H9 (cell line): Measurements from ENCODE around the gene IAH1. TPM values are rescaled to one million over a fixed set of nuclear protein-coding genes. Genes with fewer than 3 reads are reported as not detected.

Experiments
- DNase-seq: peaks from one replicate; pipeline ENCODE4 v3.0.0-alpha.2; 2017
- H2AFZ ChIP-seq: one replicate; pipeline ENCODE4 v1.6.1; 2013; ENCODE audit warnings: mild to moderate bottlenecking, low read length, control low read depth, moderate library complexity
- H2AK5ac ChIP-seq: 2 replicates; pipeline ENCODE4 v1.6.1; 2013; ENCODE audit warnings: low read length, control low read depth, mixed read lengths; ENCODE audit not compliant: insufficient read length
- H2BK120ac ChIP-seq: one replicate; pipeline ENCODE4 v1.6.1; 2013; ENCODE audit warnings: low read depth, mild to moderate bottlenecking, low read length, control low read depth, inconsistent platforms; ENCODE audit not compliant: poor library complexity, severe bottlenecking
- H2BK12ac ChIP-seq: 2 replicates; pipeline ENCODE4 v1.6.1; 2013; ENCODE audit warnings: low read length, control low read depth, mixed read lengths, low read depth; ENCODE audit not compliant: insufficient read length
- H2BK15ac ChIP-seq: 2 replicates; pipeline ENCODE4 v1.6.1; 2013; ENCODE audit warnings: low read depth, low read length, control low read depth
- H2BK20ac ChIP-seq: one replicate; pipeline ENCODE4 v1.6.1; 2013; ENCODE audit warnings: low read depth, mild to moderate bottlenecking, low read length, control low read depth, inconsistent platforms; ENCODE audit not compliant: poor library complexity, severe bottlenecking
- H2BK5ac ChIP-seq: 2 replicates; pipeline ENCODE4 v1.6.1; 2013; ENCODE audit warnings: low read length, control low read depth, mixed read lengths; ENCODE audit not compliant: insufficient read length
- H3K14ac ChIP-seq: 2 replicates; pipeline ENCODE4 v1.6.1; 2013; ENCODE audit warnings: low read length, control low read depth; ENCODE audit not compliant: insufficient read depth
- H3K18ac ChIP-seq: 2 replicates; pipeline ENCODE4 v1.6.1; 2013; ENCODE audit warnings: low read depth, mild to moderate bottlenecking, mixed read lengths, low read length, control low read depth; ENCODE audit not compliant: insufficient read length
- H3K23ac ChIP-seq: 2 replicates; pipeline ENCODE4 v1.6.1; 2013; ENCODE audit warnings: low read length, control low read depth, mixed read lengths, low read depth; ENCODE audit not compliant: insufficient read length
- H3K23me2 ChIP-seq: 2 replicates; pipeline ENCODE4 v1.6.1; 2013; ENCODE audit warnings: low read depth, mild to moderate bottlenecking, mixed read lengths, low read length, control low read depth; ENCODE audit not compliant: insufficient read length, poor library complexity, severe bottlenecking
- H3K27ac ChIP-seq: 2 replicates; pipeline ENCODE4 v1.5.1; 2013; ENCODE audit warnings: low read length, control low read depth, mixed read lengths, low read depth; ENCODE audit not compliant: insufficient read length
- H3K27me3 ChIP-seq: 2 replicates; pipeline ENCODE4 v1.6.1; 2013; ENCODE audit warnings: low read length, control low read depth, inconsistent platforms; ENCODE audit not compliant: insufficient read depth
- H3K4ac ChIP-seq: 2 replicates; pipeline ENCODE4 v1.6.1; 2013; ENCODE audit warnings: low read depth, mild to moderate bottlenecking, control low read depth, inconsistent platforms, low read length, moderate library complexity
- H3K4me1 ChIP-seq: 2 replicates; pipeline ENCODE4 v1.6.1; 2013; ENCODE audit warnings: low read length, control low read depth, inconsistent platforms; ENCODE audit not compliant: insufficient read depth
- H3K4me2 ChIP-seq: 2 replicates; pipeline ENCODE4 v1.6.1; 2013; ENCODE audit warnings: low read length, control low read depth, mixed read lengths; ENCODE audit not compliant: insufficient read length, insufficient read depth
- H3K56ac ChIP-seq: 2 replicates; pipeline ENCODE4 v1.6.1; 2013; ENCODE audit warnings: low read depth, mild to moderate bottlenecking, mixed read lengths, low read length, control low read depth; ENCODE audit not compliant: insufficient read length
- H3K79me1 ChIP-seq: 2 replicates; pipeline ENCODE4 v1.6.1; 2013; ENCODE audit warnings: low read depth, mild to moderate bottlenecking, moderate library complexity, low read length, control low read depth, inconsistent platforms; ENCODE audit not compliant: insufficient read depth, poor library complexity, severe bottlenecking
- H3K79me2 ChIP-seq: 2 replicates; pipeline ENCODE4 v1.6.1; 2013; ENCODE audit warnings: low read length, control low read depth, inconsistent platforms; ENCODE audit not compliant: insufficient read depth
- H3K9ac ChIP-seq: 2 replicates; pipeline ENCODE4 v1.6.1; 2013; ENCODE audit warnings: low read length, control low read depth, mixed read lengths; ENCODE audit not compliant: insufficient read length; ENCODE audit errors: extremely low read depth
- H3K9me3 ChIP-seq: one replicate; pipeline ENCODE4 v1.6.1; 2013; ENCODE audit warnings: low read depth, low read length, inconsistent platforms; ENCODE audit not compliant: control insufficient read depth
- H3T11ph ChIP-seq: one replicate; pipeline ENCODE4 v1.6.1; 2013; ENCODE audit warnings: mild to moderate bottlenecking, low read length, control low read depth, inconsistent platforms
- H4K20me1 ChIP-seq: one replicate; pipeline ENCODE4 v1.6.1; 2013; ENCODE audit not compliant: control insufficient read depth, insufficient read length, insufficient read depth
- H4K5ac ChIP-seq: 2 replicates; pipeline ENCODE4 v1.6.1; 2013; ENCODE audit warnings: low read depth, mild to moderate bottlenecking, mixed read lengths, low read length, control low read depth; ENCODE audit not compliant: insufficient read length
- H4K8ac ChIP-seq: replicated peaks from 2 replicates; pipeline ENCODE4 v1.6.1; 2013; ENCODE audit warnings: low read length, control low read depth, mixed read lengths, low read depth; ENCODE audit not compliant: insufficient read length
- H4K91ac ChIP-seq: 2 replicates; pipeline ENCODE4 v1.6.1; 2013; ENCODE audit warnings: low read depth, mild to moderate bottlenecking, moderate library complexity, mixed read lengths, low read length, control low read depth; ENCODE audit not compliant: insufficient read length
- H3K27ac Mint-ChIP-seq, 3 experiments: 2 replicates in 2 of 3; 3 replicates in 1 of 3; pipeline ENCODE4 v1.8.0; 2020 to 2021; ENCODE audit warnings: mixed read lengths in 3 of 3, mild to moderate bottlenecking in 1 of 3, moderate library complexity in 1 of 3
- H3K27me3 Mint-ChIP-seq: 2 replicates; pipeline ENCODE4 v1.8.0; 2021; ENCODE audit warnings: low read depth, mild to moderate bottlenecking, moderate library complexity, mixed read lengths
- H3K36me3 Mint-ChIP-seq, 3 experiments: 2 replicates in 2 of 3; 3 replicates in 1 of 3; pipeline ENCODE4 v1.8.0; 2020 to 2021; ENCODE audit warnings: low read depth in 3 of 3, mixed read lengths in 3 of 3; ENCODE audit not compliant: insufficient read depth in 1 of 3
- H3K4me1 Mint-ChIP-seq, 2 experiments: 2 replicates each; pipeline ENCODE4 v1.8.0; 2020; ENCODE audit warnings: mixed read lengths in 2 of 2
- H3K4me3 Mint-ChIP-seq, 2 experiments: 2 replicates in 1 of 2; 3 replicates in 1 of 2; pipeline ENCODE4 v1.8.0; 2020 to 2021; ENCODE audit warnings: mild to moderate bottlenecking in 2 of 2, mixed read lengths in 2 of 2, moderate library complexity in 1 of 2
- H3K9me3 Mint-ChIP-seq, 2 experiments: 2 replicates in 1 of 2; 3 replicates in 1 of 2; pipeline ENCODE4 v1.8.0; 2020; ENCODE audit warnings: mild to moderate bottlenecking in 2 of 2, mixed read lengths in 2 of 2, moderate library complexity in 1 of 2
- WGBS: extraction: QIAGEN DNeasy Blood & Tissue Kit; methylation state at CpG from one replicate; pipeline ENCODE4 v1.1.7; 2013; ENCODE audit warnings: missing lambda C conversion rate, low lambda C conversion rate, mixed read lengths; ENCODE audit not compliant: insufficient read length; ENCODE audit errors: extremely low coverage; 5-methylcytosine and 5-hydroxymethylcytosine counted together
- total RNA-seq: library from RNA; stranded (reverse); gene quantifications from 2 replicates; pipeline ENCODE4 v1.2.1, GENCODE V29; 2021
- TF ChIP-seq, protein P1 (sequence below): fragments of 200-600 bp; sonication (generic); conservative IDR thresholded peaks from 3 replicates; pipeline ENCODE4 v1.8.0; 2021; ENCODE audit warnings: antibody characterized with exemption, mild to moderate bottlenecking

The IAH1 gene
- total RNA-seq, 1 experiment from 2014 or later: 25.6 TPM

DNA sequence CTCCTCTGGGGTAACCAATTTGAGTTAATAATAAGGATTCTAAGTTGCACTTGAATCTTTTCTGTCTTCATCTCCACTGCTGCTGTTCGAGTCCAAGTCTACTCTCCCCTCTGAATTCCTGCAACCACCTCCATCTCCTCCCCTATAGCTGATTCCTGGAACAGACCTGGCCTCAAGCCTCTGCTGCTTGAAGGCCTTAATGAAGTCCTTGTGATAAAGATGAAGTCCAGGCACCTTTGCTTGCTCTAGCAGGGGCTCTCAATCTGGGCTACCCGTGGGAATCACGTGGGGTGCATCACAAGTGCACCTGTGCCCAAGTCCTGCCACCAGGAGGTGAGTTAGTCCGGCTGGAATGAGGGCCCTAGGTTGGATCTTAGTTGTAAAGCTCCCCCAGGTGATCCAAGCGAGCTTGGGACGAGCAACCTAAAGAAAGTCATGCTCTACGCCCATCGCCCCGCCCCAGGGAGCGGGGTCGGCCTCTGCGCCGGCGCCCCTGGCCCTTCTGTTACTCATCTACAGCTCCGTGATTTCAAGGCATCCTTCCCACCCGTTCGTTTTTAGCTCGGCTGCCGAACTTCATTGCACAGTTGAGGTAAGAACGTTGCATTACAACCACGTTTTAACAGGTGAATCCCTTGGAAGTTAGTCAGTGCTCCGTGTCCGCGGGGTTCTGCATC is 905 bp upstream of the IAH1 start:
- Histone ChIP-seq H4K8ac (no peak overlapping the region), H3K56ac (no peak overlapping the region), H2BK5ac (no peak overlapping the region), H3K9me3 (no peaks in the 10 kb centered on the region), H4K20me1 (no peaks in the 10 kb centered on the region), H2BK12ac (no peak overlapping the region), H2AK5ac (no peak overlapping the region), H2BK20ac (no peak overlapping the region), H4K5ac (no peak overlapping the region), H3T11ph (no peak overlapping the region), H4K91ac (no peak overlapping the region), H2BK120ac (no peak overlapping the region), H3K27me3 (no peaks in the 10 kb centered on the region), H2BK15ac (no peak overlapping the region), H3K79me1 (no peaks in the 10 kb centered on the region), H3K18ac (no peak overlapping the region), H3K4me2 (peak overlapping the region; percentile 20), H3K79me2 (no peaks in the 10 kb centered on the region), H2AFZ (no peak overlapping the region), H3K23me2 (peaks cover 9% of the 10 kb centered on the region), H3K9ac (no peak overlapping the region), H3K23ac (no peak overlapping the region), H3K4ac (no peak overlapping the region), H3K27ac (no peak overlapping the region), H3K14ac (no peak overlapping the region), H3K4me1 (no peaks in the 10 kb centered on the region)
- Mint-ChIP-seq H3K27me3 (peaks cover 4% of the 10 kb centered on the region), H3K27ac (peak overlapping the region in 1 of 3 experiments; percentile 5; a peak in 1 of 7 replicates), H3K36me3 (peaks cover 14 to 42% (median 41%) of the 10 kb centered on the region in 3 experiments; a peak in 6 of 7 replicates), H3K4me1 (peaks cover 14 to 16% of the 10 kb centered on the region in 2 experiments), H3K9me3 (peaks cover 3 to 9% of the 10 kb centered on the region in 2 experiments; a peak in 3 of 5 replicates), H3K4me3 (peak overlapping the region; percentile 59 to 68; a peak in 4 of 5 replicates)
- TF ChIP-seq, protein P1, sequence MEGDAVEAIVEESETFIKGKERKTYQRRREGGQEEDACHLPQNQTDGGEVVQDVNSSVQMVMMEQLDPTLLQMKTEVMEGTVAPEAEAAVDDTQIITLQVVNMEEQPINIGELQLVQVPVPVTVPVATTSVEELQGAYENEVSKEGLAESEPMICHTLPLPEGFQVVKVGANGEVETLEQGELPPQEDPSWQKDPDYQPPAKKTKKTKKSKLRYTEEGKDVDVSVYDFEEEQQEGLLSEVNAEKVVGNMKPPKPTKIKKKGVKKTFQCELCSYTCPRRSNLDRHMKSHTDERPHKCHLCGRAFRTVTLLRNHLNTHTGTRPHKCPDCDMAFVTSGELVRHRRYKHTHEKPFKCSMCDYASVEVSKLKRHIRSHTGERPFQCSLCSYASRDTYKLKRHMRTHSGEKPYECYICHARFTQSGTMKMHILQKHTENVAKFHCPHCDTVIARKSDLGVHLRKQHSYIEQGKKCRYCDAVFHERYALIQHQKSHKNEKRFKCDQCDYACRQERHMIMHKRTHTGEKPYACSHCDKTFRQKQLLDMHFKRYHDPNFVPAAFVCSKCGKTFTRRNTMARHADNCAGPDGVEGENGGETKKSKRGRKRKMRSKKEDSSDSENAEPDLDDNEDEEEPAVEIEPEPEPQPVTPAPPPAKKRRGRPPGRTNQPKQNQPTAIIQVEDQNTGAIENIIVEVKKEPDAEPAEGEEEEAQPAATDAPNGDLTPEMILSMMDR: peak; percentile 44; the same call in 2 of the 3 replicates
- no CpG with 5 or more reads among the region's 24 CpGs for WGBS
- peak; percentile 87 for DNase-seq
